GM19025 (cell line): Measurements from ENCODE around the gene TTN.
A peak's percentile ranks its signal among the peaks of the same experiment; 100 is the strongest.

Experiments used
- ATAC-seq: cut with Tn5 transposase; IDR thresholded peaks from one replicate; pipeline ENCODE4 v1.9.1; 2021; ENCODE audit warnings: mild to moderate bottlenecking, low read depth, moderate library complexity; ENCODE audit not compliant: unreplicated experiment

The TTN gene

DNA sequence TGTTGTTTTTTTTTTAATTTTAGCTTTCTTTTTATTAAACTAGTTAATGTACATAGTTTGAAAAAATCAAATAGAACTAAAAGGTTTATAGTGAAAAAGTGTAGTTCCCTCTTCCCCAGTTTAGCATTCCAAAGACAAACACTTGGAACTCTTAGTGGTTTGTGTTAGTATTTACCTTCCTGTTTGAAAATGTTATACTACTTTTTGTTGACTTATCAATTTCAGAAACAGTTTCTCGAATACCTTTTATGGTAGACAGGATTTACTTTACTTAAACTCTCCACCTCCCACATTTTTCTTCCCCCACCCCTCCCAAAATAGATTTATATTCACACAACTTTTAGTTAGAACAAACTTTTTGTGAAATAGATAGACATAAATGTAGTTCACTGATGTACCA lies 300.3 kb downstream of the TTN start:
- ATAC-seq, result no peak

DNA sequence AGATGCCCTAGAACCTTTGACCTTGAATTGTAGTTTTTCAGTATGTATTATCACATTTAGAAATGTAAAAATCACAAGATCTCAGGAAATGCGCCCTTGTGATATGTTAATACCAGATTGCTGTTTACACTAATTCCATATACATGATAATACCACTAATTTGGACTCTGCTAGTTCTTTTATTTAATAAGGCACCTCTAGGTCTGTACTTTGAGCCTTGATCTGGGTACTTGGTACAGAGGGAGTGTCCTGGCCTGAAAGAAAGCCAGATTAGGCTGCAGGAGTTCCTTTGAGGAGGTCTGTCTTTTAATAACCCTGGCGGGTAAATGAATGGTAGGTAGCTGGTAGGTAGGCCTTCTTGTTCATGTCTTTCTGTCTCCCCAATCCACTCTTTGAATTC lies 300.7 kb downstream of the TTN start:
- no peak for ATAC-seq

DNA sequence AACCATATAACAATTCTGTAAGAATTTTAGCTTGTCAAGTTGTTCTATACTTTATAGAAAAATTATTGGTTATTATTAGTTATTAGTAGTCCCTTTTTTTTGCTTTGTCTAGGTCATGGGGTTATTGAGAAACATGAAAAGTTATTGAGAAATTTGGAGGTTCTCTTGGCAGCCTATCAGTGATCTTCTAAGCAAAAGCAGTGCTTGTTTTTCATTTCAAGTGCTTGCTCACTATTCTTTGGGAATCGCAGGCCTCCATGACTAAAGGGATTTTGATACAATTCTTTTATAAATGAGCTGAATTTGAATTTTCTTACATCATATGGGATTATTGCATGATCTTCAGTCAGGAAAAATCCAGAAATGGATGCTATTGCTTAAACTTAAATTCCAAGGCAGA lies 301.1 kb downstream of the TTN start:
- ATAC-seq, result no peak

DNA sequence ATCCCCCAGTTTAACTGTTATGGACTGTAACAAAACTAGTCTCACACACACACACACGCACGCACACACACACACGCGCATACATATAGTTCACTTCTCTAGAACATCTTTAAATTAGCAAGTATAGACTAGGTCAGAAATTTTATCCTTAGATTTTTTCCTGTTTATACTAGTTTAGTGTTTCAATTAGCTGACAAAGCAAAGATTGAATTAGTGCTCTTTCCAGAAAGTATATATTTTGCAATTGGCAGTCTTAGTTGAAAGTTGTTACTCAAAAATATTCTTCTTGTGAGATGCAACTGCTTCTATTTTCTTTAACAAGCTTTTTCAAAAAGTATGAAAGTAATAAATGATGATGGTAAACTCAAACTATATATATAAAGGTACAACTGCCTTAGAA lies 304.5 kb downstream of the TTN start:
- ATAC-seq, result no peak

DNA sequence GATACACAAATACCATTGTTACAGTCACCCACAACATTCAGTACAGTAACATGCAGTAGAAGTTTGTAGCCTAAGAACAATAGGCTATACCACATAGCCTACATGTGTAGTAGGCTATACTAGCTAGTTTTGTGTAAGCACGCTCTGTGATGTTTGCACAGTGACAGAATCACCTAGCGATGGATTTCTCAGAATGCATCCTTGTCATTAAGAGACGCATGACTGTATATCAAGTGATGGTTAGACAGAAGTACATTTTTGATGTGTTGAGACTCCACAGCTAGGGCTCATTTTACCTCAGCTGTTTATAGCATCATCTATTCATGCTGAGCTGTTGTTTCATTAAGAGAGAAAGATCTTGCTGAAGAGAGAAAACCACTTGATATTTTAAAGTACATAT lies 307.6 kb downstream of the TTN start:
- ATAC-seq, result no peak

DNA sequence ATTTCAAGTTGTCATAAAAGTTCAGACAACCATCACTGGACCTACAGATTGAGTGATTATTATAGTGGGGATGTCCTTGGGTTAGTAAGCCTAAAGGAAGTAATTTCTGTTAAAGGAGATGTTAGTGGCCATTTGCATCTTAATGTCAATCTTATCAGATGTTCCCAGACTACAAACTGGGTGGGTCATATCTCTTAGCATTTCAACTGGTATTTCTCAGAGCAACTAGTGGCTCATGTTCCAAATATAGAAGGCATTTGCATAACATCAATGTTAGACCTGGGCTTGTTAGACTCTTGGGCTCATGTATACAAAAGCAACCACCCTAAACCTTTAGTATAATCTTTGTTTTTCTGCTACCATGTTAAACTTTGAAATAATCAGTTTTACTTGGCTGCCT lies 309.1 kb downstream of the TTN start:
- no peak for ATAC-seq

DNA sequence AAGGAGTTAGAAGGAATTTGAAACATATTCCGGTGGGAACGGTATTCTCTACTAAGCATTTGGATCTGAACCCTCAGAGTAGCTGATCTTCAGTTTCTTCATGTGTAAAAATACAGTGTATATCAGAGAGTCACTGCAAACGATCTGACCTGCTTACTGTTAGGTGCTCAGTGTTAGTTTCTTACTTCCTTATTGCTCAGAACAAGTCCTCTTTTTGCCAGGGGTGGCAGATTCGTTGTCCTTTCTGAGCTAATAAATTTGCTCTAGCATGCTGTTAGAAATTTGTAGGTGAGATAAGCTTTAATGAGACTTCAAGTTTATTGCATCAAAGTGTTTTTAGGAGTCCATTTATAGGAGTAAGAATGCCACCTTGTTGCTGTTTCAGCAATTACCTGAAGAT lies 311.2 kb downstream of the TTN start:
- no peak for ATAC-seq

DNA sequence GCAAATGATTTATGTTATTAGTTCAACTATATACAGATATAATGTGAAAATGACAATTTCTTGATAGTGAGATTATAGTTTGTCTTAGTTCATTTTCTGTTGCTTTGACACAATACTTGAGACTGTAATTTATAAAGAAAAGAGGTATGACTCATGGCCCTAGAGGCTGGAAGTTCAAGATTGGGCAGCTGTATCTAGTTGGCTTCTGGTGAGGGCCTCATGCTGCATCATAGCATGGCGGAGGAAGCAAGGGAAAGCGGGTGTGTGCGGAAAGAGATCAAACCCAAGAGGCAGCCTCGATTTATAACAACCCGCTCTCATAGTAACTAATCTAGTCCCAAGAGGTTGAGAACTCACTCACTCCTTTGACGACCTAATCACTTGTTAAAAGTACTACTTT lies 315.6 kb downstream of the TTN start:
- no peak for ATAC-seq

DNA sequence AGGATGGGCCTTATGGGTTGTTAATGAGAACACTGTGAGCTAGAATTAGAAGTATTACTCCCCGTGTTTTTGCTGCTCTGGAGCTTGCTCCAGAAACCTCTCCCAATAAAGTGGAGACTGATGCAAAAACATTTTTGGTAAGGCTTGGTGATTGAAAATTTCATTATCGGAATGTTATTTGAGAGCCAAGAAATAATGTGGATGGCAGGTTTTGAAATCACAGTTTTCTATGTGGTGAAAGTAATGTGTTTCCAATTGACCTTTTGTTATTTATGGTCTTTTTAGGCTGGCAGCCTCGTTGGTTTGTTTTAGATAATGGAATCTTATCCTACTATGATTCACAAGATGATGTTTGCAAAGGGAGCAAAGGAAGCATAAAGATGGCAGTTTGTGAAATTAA lies 321.9 kb downstream of the TTN start:
- ATAC-seq, result no peak

DNA sequence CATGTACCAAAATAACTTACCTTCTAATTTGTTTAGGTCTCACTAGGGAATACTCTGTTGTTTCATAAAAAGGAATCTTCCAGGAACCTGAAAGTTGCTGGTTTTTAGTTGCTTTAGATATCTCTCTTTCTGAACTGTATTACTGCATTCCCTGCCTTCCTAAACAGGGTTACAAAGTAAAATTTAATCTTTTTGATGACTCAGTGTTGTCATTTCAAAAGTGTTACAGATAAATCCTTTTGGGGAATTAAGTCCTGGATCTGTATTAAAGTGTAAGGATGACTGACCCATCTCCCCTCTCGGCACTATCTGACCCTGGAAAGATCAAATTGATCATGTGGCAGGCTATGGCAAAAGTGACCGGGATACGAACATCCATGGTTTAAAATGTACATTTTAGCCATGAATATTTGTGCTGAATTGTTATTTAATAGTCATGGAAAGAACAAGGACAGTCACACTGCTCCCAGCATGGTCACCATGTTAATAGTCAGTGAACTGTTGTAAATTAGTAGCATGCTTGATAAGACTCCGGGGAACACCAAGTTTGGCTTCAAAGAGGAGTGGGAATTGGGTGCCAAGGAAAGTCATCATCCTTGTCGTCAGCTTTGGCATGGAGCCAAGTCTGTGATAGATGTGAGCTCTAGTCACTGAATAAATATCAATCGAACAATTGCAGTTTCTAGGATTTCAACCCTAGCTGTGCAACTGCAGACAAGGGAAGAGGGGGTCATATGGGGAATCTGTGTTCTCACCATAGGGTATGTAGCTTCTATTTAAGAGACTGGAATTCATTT lies 322.8 kb downstream of the TTN start:
- ATAC-seq, result no peak

DNA sequence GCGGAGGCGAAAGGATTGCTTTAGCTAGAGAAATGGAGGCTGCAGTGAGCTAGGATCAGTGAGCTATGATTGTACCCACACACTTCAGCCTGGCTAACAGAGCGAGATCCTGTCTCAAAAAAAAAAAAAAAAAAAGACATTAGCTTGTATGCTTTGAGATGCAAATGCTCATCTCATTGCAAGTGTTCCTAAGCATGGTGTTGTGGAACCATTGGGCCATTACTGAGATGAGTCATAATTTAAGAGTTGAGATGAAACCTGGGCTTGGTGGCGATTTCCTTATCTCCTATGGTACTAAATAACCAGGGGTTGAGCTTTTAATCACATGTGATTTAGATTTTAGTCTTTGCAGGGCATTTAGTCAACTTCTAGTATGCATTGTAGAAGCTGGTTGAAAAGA lies 324.8 kb downstream of the TTN start:
- ATAC-seq, result no peak

DNA sequence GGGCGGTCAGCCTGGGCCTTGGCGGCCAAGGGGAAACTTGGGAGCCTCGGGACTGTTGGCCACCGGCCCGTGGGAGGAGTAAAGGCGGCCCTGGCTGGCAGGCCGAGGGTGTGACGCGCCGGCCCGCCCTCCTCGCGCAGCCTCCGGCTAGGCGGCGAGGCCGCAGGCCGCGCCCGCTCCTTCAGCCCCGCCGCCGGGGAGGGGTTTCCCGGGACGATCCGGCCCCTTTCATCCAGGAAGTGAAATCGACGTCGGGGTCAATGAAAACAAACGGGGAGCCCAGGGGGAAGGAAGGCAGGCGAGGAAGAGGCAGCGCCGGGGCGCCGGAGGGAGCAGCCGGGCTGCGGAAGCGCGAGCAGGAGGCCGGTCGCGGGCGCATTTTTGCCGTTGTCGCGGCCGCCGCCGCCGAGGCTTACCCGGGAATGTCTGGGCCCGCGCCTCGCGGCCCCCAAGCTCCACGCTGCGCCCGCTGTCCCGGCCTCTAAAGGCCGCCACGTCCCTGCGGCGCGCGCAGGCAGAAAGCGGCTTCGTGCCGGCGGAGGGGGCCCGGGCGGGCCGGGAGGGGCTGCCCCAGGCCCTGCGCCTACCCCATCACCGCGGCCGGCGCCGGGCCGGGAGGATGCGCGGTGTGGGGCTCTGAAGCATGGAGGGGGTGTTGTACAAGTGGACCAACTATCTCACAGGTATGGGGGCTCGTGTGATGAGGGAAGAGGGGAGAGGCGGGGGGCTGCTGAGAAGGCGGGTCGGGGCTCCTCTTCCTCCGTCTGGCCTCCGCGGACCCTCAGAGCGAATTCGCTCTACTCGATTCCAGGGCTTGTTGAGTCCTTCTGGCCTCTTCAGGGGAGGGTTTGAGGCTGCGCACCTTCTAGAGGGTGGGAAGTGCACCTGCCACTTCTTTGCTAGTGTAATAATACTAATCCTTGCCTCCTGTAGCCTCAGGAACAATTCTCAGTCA lies 326.7 kb downstream of the TTN start, which contains the start of gene PLEKHA3:
Gene PLEKHA3, plus strand, starts transcription at position 231 of the 955 bp plus-strand sequence. Its CDS starts 413 bp downstream, at position 644.
- ATAC-seq, result peak; percentile 75

DNA sequence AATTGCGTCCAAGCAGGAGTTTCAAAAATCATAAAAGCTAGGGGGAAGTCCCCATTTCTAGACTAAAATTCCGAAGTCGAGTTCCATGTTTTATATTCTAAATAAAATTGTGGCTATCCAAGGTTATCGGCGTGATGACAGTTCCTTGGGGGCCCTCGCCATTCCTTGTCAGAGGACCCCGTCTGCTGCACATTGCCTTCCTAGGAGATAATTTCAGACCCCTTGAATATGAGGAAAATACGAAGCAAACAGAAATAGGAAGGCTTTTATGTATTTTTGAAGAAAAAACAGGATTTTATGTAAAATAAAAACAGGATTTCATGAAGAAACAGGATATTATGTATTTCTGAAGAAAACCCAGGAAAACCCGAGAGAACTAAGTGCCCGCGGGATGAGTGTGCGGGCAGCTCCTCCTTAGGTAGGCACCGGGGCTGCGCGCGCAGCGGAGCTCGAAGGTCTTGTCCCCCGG lies 327.4 kb downstream of the TTN start:
- ATAC-seq, result no peak

DNA sequence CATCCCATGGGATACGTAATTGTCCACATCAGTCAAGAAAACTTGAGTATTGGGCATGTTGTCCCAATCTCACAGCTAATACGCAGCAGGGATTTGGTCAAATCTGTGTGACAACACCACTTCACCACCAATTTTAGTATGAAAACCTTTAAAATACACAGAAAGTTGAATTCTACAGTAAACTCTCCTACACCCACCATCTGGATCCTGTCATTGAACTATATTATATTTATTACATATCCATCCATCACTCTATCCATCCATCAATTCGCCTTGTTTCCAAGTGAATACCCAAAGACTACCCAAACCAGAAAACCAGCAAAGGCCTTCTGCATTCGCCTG lies 328.0 kb downstream of the TTN start:
- ATAC-seq, result no peak

DNA sequence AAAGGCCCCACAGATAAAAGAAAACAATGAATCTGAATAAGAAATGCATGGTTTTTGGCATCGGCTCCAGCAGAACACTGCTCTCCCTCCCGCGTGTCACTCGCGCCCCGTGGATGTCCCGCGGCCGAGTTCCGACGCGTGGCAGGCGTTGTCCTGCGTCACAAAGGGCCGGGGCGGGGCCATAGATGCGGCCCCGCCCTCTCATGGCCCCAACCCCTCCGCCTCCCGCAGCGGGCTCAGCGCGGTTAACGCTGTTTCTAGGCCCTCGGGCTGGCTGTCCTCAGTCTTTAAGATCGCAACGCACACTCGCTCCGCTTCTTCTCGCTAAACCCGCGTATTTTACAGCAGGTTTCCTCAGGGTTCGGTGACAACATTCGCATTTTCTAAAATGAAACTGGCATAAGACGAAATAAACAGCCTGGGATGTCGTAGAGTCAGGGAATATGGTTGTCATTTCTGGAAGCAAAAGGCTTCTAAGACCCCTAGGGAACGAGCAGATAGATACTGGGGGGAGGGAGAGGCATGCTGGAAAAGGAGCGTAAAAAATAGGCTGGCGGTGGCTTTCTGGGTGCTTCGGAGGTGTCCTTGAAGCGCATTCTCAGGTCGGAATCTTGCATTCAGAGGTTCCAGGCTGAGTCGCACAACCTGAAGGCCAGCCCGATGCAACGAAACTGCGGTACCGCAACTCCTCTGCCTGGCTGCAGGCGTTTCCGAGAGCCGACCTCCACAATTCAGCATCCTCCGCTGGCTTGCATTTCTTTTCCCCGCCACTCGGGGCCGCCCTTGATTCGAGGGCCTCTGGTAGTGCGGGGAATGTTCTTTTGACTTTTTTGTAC lies 328.6 kb downstream of the TTN start, which contains the start of gene FKBP7:
Gene FKBP7, minus strand, starts transcription at position 162 of the 836 bp plus-strand sequence. Its CDS starts 101 bp downstream, at position 61.
- peak; percentile 48 for ATAC-seq

DNA sequence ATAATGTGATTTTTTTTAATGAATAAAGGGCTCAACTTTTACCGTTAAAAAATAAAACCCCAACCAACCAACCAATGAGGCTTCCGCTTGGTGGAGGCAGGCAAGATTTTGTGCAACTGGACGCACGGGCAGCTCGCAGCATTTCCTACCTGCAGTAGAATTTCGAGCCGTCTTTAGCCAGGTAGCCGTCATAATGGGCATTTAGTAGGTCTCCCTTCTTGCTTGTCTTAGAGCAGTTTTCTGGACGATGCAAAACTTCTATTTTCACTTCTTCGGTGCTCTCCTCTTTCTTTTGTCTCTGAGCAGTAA lies 329.1 kb downstream of the TTN start:
- ATAC-seq, result no peak

DNA sequence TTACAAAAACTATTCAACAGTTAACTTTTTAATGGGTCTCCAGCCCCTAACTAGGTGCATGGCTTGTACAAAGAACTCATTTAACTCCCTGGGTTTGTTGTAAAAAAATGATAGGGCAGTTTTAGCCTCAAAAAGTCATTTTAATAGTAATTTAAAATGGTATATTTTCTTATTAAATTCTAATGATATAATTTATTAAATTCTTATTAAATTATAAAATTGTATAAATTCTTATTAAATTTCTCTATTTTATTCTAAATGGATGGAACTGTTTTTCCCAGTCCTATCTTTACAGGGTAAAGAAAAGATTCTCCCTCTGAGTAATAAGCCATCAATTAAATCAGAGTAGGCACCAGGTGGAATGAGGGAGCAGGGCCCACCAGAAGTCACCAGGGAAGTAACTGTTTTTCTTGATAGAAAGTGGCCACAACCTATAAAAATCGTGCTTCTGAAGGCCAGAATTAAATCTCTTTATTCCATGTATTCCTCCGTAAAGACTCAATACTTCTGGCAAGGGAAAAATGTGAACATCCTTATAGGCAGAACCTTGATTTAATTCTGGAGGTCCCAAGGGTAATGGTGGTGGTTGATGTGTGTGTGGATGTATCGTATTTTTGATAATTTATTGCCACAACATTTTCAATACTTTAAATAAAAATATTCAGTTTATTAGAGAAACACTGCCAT lies 329.6 kb downstream of the TTN start:
- ATAC-seq, result no peak

DNA sequence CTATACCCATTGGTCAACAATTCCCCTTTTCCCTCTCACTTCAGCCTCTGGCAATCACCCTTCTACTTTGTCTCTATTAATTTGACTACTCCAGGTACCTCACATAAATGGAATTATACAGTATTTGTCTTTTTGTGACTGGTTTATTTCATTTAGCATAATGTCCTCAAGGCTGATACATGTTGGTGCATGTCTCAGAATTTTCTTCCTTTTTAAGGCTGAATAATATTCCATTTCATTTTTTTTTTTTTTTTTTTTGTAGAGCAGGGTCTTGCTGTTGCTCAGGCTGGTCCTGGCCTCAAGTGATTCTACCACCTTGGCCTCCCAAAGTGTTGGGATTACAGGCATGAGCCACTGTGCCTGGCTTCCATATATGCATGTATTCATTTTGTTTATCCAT lies 330.7 kb downstream of the TTN start:
- no peak for ATAC-seq
